ENCODE measurements around the gene NR2F6.

The NR2F6 gene

GRCh38 chr19:17206736-17207581, 38.8 kb downstream of the NR2F6 start:
- Histone ChIP-seq H3K27ac (ENCODE audit: extremely low read depth, low read depth, low read length) (no peak overlapping the region), H3K9me3 (ENCODE audit: control insufficient read depth, insufficient read depth, low read depth, low read length) (no peaks in the 10 kb centered on the region), H3K4me1 (ENCODE audit: control insufficient read depth, insufficient read depth, low read length) (no peaks in the 10 kb centered on the region), H3K36me3 (ENCODE audit: control insufficient read depth in 2 of 2, insufficient read depth in 1 of 2, low read length in 2 of 2) (peaks cover 0 to 29% of the 10 kb centered on the region in 2 experiments; a peak in 1 of 3 replicates), H3K4me3 (ENCODE audit: low read depth, low read length) (no peak overlapping the region)
- ChIA-PET POLR2A (no interaction called here), CTCF (interaction anchor here (0.7 to 3.3 kb wide), 3 partner anchors 32 to 199 kb away, joined by 3 to 14 read pairs (median 3); no protein-coding TSS in a partner anchor)
- peak; percentile 73; the same call in 1 of the 2 replicates for TF ChIP-seq ZNF121 (tag by site-specific recombination; IDR thresholded peaks at IDR 0.05)
- TF ChIP-seq ZNF394 (tag by site-specific recombination; IDR thresholded peaks at IDR 0.05; ENCODE audit: borderline replicate concordance): 0 out of 2 replicates have a peak, but pooled peaks have one; percentile 34
- no peak for TF ChIP-seq ZFP37 (tag by site-specific recombination; IDR thresholded peaks at IDR 0.05)

DNA sequence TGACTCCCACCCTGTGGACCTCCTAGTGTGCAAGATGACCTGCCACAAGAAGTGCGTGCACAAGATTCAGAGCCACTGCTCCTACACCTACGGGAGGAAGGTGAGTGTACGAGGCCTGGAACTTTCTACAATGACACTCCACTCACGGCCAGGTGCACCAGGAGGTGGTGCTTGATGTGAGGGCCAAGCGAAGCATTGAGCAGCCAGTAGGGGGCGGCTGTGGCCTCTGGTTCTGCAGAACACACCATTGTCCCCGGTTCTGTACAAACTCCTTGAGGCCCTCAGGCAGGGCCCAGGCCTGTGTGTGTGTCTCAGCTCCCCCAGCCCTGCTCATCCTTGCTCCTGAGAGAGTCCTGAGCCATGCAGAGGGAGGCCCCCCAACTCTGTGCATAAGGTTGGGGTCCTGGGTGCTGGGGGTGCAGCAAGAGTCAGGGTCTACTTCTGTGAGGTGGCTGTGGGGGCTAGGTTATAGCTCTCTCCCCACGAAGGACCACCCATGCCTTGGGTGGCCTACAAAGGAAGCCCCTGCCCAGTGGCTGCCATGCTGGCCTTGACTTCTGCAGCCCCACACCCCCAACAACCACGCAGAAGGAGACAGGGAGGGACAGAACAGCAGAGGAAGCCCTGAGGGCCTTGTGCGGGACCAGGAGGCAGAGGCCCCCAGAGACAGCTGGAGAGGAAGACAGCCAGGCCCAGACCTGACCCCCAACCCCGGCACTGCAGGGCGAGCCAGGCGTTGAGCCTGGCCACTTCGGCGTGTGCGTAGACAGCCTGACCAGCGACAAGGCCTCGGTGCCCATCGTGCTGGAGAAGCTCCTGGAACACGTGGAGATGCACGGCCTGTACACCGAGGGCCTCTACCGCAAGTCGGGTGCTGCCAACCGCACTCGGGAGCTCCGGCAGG, 40.2 kb downstream of the NR2F6 start:
- no peaks in the 10 kb centered on the region for H3K9me3 ChIP-seq (ENCODE audit: control insufficient read depth, insufficient read depth, low read depth, low read length)
- no peaks in the 10 kb centered on the region for H3K4me1 ChIP-seq (ENCODE audit: control insufficient read depth, insufficient read depth, low read length)
- TF ChIP-seq ZNF2 (tag by site-specific recombination; IDR thresholded peaks at IDR 0.05) (peak; percentile 78), ZNF416 (tag by site-specific recombination; IDR thresholded peaks at IDR 0.05) (no peak), ZNF654 (tag by site-specific recombination; IDR thresholded peaks at IDR 0.05; ENCODE audit: low read depth) (peak; percentile 37), ZBTB8A (tag by site-specific recombination; IDR thresholded peaks at IDR 0.05) (no peak)
- TF ChIP-seq, protein P1, sequence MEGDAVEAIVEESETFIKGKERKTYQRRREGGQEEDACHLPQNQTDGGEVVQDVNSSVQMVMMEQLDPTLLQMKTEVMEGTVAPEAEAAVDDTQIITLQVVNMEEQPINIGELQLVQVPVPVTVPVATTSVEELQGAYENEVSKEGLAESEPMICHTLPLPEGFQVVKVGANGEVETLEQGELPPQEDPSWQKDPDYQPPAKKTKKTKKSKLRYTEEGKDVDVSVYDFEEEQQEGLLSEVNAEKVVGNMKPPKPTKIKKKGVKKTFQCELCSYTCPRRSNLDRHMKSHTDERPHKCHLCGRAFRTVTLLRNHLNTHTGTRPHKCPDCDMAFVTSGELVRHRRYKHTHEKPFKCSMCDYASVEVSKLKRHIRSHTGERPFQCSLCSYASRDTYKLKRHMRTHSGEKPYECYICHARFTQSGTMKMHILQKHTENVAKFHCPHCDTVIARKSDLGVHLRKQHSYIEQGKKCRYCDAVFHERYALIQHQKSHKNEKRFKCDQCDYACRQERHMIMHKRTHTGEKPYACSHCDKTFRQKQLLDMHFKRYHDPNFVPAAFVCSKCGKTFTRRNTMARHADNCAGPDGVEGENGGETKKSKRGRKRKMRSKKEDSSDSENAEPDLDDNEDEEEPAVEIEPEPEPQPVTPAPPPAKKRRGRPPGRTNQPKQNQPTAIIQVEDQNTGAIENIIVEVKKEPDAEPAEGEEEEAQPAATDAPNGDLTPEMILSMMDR (tag by site-specific recombination; IDR thresholded peaks at IDR 0.05): peak; percentile 62
- ChIA-PET CTCF (interaction anchor here (0.5 to 3.3 kb wide), 13 partner anchors 9 to 1022 kb away, joined by 3 to 14 read pairs (median 3); partner anchors contain the start of genes OCEL1 and USE1), POLR2A (interaction anchor here (1.0 to 1.5 kb wide), 4 partner anchors 10 to 129 kb away, joined by 3 to 5 read pairs (median 4); partner anchors contain the start of gene USE1)
- H3K36me3 ChIP-seq (ENCODE audit: control insufficient read depth in 2 of 2, insufficient read depth in 1 of 2, low read length in 2 of 2): peaks cover 0 to 40% of the 10 kb centered on the region in 2 experiments; a peak in 1 of 3 replicates
- no peak overlapping the region for H3K4me3 ChIP-seq (ENCODE audit: low read depth, low read length)
- no peak overlapping the region for H3K27ac ChIP-seq (ENCODE audit: extremely low read depth, low read depth, low read length)

DNA sequence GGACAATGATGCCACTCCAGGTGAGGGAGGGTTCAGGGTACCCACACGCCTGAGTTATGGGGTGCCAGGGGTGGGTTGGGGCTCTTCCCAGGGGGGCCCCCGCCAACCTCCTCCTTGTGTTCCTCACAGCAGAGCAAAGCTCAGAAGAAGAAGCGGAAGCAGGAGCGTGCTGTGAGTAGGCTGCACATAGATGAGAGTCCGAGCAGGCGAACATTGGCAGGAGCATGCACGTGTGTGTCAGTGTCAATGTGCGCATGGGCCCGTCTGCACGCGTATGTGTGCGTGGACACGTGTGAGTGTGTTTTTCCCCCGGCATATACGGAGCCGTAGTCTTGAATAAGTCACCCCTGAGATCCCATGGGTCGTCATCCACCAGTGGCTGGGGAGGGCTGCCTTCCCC, 43.0 kb downstream of the NR2F6 start:
- Histone ChIP-seq H3K27ac (ENCODE audit: extremely low read depth, low read depth, low read length) (no peak overlapping the region), H3K9me3 (ENCODE audit: control insufficient read depth, insufficient read depth, low read depth, low read length) (no peaks in the 10 kb centered on the region), H3K4me1 (ENCODE audit: control insufficient read depth, insufficient read depth, low read length) (no peaks in the 10 kb centered on the region), H3K4me3 (ENCODE audit: low read depth, low read length) (no peak overlapping the region), H3K36me3 (ENCODE audit: control insufficient read depth in 2 of 2, insufficient read depth in 1 of 2, low read length in 2 of 2) (peaks cover 4 to 48% of the 10 kb centered on the region in 2 experiments; a peak in 2 of 3 replicates)
- POLR2A ChIA-PET: no interaction called here
- CTCF ChIA-PET: interaction anchor here (0.6 to 0.9 kb wide), 3 partner anchors 12 to 76 kb away, joined by 3 to 4 read pairs (median 3); partner anchors contain the start of gene USE1
- TF ChIP-seq ZBTB20 (tag by site-specific recombination; IDR thresholded peaks at IDR 0.05): no peak
- TF ChIP-seq ZNF621 (tag by site-specific recombination; IDR thresholded peaks at IDR 0.05): no peak
- TF ChIP-seq ZNF184 (tag by site-specific recombination; IDR thresholded peaks at IDR 0.05): no peak
- no peak for TF ChIP-seq ZNF626 (tag by site-specific recombination; IDR thresholded peaks at IDR 0.05)
- no peak for TF ChIP-seq ZNF114 (tag by site-specific recombination; IDR thresholded peaks at IDR 0.05)
- no peak for TF ChIP-seq HOXA7 (CRISPR knock-in tag; IDR thresholded peaks at IDR 0.05; ENCODE audit: borderline replicate concordance)
- TF ChIP-seq ZNF175 (tag by site-specific recombination; IDR thresholded peaks at IDR 0.05): no peak
- TF ChIP-seq ZNF350 (tag by site-specific recombination; IDR thresholded peaks at IDR 0.05): no peak
- TF ChIP-seq BCL6B (tag by site-specific recombination; IDR thresholded peaks at IDR 0.05): no peak
- TF ChIP-seq YY2 (tag by site-specific recombination; IDR thresholded peaks at IDR 0.05): no peak
- no peak for TF ChIP-seq KLF10 (tag by site-specific recombination; IDR thresholded peaks at IDR 0.05)
- no peak for TF ChIP-seq ZNF404 (tag by site-specific recombination; IDR thresholded peaks at IDR 0.05)
- TF ChIP-seq, protein P2, sequence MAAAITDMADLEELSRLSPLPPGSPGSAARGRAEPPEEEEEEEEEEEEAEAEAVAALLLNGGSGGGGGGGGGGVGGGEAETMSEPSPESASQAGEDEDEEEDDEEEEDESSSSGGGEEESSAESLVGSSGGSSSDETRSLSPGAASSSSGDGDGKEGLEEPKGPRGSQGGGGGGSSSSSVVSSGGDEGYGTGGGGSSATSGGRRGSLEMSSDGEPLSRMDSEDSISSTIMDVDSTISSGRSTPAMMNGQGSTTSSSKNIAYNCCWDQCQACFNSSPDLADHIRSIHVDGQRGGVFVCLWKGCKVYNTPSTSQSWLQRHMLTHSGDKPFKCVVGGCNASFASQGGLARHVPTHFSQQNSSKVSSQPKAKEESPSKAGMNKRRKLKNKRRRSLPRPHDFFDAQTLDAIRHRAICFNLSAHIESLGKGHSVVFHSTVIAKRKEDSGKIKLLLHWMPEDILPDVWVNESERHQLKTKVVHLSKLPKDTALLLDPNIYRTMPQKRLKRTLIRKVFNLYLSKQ (tag by site-specific recombination; IDR thresholded peaks at IDR 0.05; ENCODE audit: borderline replicate concordance): no peak
- TF ChIP-seq ZNF768 (tag by site-specific recombination; IDR thresholded peaks at IDR 0.05): no peak
- TF ChIP-seq ZNF398 (tag by site-specific recombination; IDR thresholded peaks at IDR 0.05): no peak

Measured in HEK293 (cell line).